Measurements from ENCODE around the gene TTLL5.

Gene TTLL5

DNA sequence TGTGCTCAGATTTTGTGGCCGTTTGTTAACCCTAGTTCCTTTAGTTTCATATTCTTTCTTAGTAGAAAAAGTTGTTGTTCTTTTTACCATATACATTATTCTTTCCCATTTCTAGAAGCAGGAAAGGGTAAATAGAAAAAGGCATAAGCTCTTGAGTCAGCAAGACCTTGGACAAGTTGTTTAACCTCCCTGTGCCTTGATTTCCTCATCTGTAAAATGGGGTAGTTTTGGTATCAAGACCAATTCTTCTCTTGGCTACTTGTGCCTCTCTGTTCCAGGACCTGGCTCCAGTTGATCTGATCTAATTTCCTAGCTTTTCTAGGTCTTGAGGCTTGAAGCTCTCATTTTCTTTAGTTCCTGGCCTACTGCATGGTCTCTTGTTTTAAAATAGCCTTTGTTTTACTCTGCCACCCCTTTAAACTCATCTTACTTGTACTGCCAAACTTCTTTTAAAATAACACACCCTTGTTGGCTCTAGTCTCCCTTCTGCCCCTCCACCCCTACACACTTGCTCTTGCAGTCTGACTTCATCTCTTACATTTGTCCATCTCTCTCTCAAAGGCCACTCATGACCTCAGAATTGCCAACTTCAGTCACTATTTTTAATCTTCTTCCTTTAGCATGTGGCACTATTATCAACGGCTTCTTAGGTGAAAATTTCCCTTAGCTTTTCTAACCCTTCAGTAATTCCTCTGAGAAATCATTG, 143.7 kb downstream of the TTLL5 start:
- DNase-seq (ENCODE audit: low read depth): no peak

DNA sequence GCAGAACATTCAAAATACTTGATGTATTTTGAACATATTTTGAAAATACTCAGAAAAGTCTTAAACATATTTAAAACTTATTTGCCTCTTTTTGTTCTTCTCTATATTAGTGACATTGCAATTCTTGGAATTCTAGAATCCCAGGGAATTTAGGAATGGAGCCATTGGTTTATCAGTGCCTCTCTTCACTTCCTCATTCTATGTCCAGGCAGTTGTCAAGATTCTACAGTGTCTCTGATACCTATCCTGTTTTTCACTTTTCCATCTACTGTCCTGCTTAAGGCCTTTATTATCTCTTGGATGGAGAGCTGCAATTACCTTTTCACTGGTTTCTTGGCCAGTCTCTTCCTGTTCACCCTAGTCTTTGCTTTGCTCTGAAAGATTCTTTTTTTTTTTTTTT, 144.6 kb downstream of the TTLL5 start:
- DNase-seq (ENCODE audit: low read depth): no peak

GRCh38 chr14:75806352-75806832, 145.3 kb downstream of the TTLL5 start:
- DNase-seq (ENCODE audit: low read depth): no peak

- DNase-seq (ENCODE audit: low read depth): no peak
Measured at GRCh38 chr14:75807667-75808360, 146.8 kb downstream of the TTLL5 start.

DNA sequence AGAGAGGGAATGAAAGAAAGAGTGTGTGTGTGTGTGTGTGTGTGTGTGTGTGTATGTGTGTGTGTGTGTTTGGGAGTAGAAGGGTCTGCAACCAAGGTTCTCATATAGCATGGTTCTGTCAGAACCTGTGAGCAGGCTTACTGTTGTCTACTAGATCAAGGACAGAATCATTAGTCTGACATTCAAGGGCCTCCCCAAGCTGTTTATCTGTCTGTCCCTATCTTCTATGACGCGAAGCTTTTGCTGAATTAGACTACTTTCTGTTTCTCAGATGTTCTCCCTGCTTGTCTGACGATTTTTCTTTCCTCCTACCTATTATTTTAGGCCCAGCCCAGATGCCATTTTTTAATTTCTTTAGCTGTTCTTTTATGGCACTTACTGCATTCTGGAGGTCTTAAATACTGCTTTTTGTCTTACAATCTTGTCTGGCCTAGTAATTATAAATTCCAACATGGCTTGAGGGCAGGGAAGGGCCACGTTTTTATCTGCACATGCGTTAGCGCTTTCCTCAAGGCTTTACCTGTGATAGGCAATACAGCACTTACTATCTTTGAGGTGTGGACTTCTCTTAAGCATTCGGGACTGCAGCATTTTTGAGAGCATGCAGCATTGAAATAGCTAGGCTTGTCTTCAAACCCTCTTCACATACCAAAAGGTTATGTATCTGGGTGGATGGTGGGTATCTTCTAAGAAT, 150.2 kb downstream of the TTLL5 start:
- no peak for DNase-seq (ENCODE audit: low read depth)

DNA sequence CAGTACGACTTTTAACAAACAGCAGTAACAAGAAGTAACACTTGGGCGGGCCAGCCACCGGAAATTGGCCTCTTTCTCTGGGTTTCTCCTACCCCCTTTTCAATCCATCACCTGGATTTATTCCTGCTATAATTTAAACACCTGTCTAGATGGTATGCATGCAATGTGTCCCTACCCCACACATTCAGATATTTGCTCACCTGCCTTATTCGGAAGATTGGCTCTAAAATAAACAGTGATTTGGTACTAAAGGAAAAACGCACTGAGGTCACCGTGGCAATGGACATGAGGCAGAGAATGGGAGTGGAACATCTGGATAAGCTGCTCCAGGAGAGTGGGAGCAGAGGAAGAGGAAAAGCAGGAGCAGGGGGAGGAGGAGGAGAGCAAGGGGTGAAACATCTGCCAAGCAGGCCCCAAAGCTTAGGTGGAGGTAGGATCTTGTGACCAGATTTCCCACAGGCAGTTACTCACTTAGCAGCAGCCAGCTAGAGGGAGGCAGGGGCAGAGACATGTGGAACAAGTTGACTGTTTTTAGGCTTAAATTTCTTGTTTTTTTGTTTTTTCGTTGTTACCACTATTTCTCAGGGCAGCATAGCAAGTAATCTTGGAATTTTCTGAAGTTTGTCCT, 150.9 kb downstream of the TTLL5 start:
- no peak for DNase-seq (ENCODE audit: low read depth)

- no peak for DNase-seq (ENCODE audit: low read depth)
Measured at GRCh38 chr14:75812622-75813021, 151.6 kb downstream of the TTLL5 start.

GRCh38 chr14:75820761-75821160, 159.7 kb downstream of the TTLL5 start:
- DNase-seq (ENCODE audit: low read depth): no peak

DNA sequence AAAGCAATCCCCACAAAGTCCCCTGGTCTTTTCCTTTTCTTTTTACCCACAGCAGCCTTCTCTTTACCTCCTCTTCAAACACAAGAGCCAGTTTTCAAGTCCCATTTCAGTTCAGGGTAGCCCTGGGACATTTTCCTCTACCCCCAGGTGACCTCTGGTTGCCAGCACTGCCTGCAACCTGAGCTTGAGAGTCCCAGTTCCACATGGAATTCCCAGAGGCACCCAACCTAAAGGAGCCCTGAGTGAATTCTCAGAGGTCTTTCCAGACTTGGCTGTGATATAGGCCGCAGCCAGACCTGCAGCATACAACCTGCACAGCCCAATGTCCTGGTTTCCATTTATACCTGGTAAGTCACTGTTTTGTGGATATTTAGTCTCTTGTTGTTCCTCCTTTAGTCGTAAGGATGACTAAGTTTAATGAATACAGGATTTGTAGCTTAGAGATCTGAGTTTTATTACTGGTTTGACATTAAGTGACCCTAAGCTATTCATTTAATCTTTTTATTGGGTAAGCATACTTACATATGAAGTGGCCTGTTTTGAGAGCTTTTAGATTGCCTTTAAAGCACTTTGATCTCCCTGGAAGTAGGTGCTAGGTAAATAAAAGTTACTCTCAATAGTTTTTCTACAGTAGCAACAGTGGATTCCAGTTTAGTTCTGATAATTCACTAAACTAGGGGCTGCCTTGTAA, 160.9 kb downstream of the TTLL5 start:
- no peak for DNase-seq (ENCODE audit: low read depth)

DNA sequence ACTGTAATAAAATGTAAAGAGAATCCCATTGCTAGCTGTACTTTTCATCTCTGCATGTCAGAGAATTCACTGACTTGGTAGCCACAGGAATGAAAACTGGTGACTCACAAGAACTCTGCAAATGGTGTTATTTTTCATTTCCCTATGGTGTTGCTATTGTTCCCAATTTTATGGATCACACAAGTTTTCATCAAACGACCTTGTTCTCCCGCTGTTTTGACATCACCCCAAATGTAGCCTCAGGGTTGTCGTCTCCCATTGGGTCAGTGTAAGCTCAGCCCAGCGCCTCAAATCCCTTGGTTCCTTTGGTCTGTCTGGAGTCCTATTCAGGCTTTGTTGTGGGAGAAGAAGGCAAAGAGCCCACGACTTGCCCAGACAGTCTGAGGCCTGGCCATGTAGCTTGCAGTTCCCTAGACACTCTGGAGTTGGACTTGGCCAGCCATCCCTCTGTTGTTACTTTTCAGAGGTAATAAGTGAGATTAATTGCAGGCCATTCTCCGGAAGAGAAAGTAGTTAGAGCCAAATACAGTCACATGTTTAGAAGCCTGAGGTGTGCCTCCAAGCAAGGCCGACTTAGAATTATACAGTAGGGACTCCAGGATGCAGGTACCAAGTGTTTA, 161.6 kb downstream of the TTLL5 start:
- no peak for DNase-seq (ENCODE audit: low read depth)

DNA sequence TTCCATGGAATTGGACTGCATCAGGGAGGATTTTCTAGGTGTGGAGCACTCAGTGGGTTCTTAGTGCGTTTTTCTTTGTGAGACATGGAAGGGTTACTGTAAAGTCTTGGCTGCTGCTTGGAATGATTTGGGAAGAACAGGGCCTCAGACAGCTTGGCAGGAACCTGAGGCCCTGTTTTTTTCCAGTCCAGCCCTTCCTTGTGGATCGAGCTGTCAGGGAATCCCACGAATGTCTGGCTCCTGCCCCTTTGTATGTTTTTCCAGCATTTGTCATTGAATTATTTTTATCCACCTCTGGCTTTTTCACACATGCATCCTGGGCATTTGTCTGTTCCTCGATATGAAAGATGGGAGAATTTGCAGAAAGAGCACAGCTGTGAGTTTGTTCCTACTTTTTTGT, 162.3 kb downstream of the TTLL5 start:
- no peak for DNase-seq (ENCODE audit: low read depth)

GRCh38 chr14:75824318-75824717, 163.3 kb downstream of the TTLL5 start:
- no peak for DNase-seq (ENCODE audit: low read depth)

- DNase-seq (ENCODE audit: low read depth): no peak
Measured at GRCh38 chr14:75825147-75825592, 164.1 kb downstream of the TTLL5 start.

- DNase-seq (ENCODE audit: low read depth): no peak
Measured at GRCh38 chr14:75826599-75826998, 165.6 kb downstream of the TTLL5 start.

GRCh38 chr14:75827331-75827730, 166.3 kb downstream of the TTLL5 start:
- DNase-seq (ENCODE audit: low read depth): no peak

DNA sequence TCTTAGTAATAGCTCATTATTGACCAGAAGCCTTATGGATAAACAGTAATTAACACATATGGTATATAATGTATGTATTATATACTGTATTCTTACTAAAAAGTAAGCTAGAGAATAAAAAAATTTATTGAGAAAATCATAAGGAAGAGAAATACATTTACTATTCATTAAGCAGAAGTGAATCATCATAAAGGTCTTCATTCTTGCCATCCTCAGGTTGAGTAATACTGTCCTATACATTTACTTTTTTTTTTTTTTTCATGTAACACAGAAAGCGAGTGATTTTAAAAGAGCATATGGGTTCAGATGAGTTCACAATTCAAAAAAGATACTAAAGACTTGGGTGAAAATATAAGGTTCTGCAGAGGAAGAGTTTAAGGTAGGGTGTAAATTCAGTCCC, 168.3 kb downstream of the TTLL5 start:
- DNase-seq (ENCODE audit: low read depth): no peak

- DNase-seq (ENCODE audit: low read depth): no peak
Measured at GRCh38 chr14:75831455-75831854, 170.4 kb downstream of the TTLL5 start.

- no peak for DNase-seq (ENCODE audit: low read depth)
Measured at GRCh38 chr14:75831952-75832351, 170.9 kb downstream of the TTLL5 start.

- DNase-seq (ENCODE audit: low read depth): no peak
Measured at GRCh38 chr14:75832621-75833297, 171.7 kb downstream of the TTLL5 start.

- no peak for DNase-seq (ENCODE audit: low read depth)
Measured at GRCh38 chr14:75833326-75834020, 172.4 kb downstream of the TTLL5 start.

Data from stimulated activated CD8-positive, alpha-beta memory T cell treated with anti-CD3 and anti-CD28 coated beads, Interleukin-15, amount 100 ng/mL, for 1 hour (primary cell).